GM23338 (cell line): ENCODE measurements around the gene ZNF621.

Experiments used
- CTCF ChIP-seq, 2 experiments: fragments of 200-600 bp in 1 of 2; sonication (generic) in 1 of 2; conservative IDR thresholded peaks; 2 replicates each; pipeline versions ENCODE4 v1.5.1 to v1.6.1; 2016 to 2017; ENCODE audit warnings: antibody characterized with exemption in 2 of 2, low read depth in 2 of 2, mild to moderate bottlenecking in 2 of 2, moderate library complexity in 1 of 2
- EZH2 ChIP-seq: fragments of 200-600 bp; sonication (generic); IDR thresholded peaks from one replicate; pipeline ENCODE4 v1.8.0; 2017; ENCODE audit warnings: antibody characterized with exemption, mild to moderate bottlenecking, low read depth; ENCODE audit not compliant: unreplicated experiment
- POLR2AphosphoS5 ChIP-seq: IDR thresholded peaks from 2 replicates; pipeline ENCODE4 v1.6.1; 2016; ENCODE audit warnings: antibody characterized with exemption, low read depth

- TF ChIP-seq CTCF (conservative IDR thresholded peaks at IDR 0.05; ENCODE audit: low read depth in 2 of 2) (no peak), EZH2 (no peak), POLR2AphosphoS5 (no peak)
Observed at GRCh38 chr3:40516201-40516600, 8.6 kb upstream of the ZNF621 start.
